ENCODE data around the gene GNPNAT1.

GRCh38 chr14:52755607-52756316 is 35.6 kb downstream of the GNPNAT1 start:
- no peak for TF ChIP-seq CTCF (IDR thresholded peaks at IDR 0.05)
- TF ChIP-seq POLR2A (IDR thresholded peaks at IDR 0.05) = no peak
